ENCODE data around the gene RGS17.
"Not testable (repeated sequence)": the region's sequence is repeated elsewhere in the genome, so short reads cannot be mapped to it uniquely, and the experiment has no call there.

The RGS17 gene

GRCh38 chr6:153123801-153124200, 7.3 kb downstream of the RGS17 start:
- DNase-seq (ENCODE audit: low read depth), result no peak

- DNase-seq (ENCODE audit: low read depth), result no peak
Observed at GRCh38 chr6:153121311-153121710, 9.8 kb downstream of the RGS17 start.

- DNase-seq (ENCODE audit: low read depth), result no peak
Observed at GRCh38 chr6:153117986-153118879, 12.8 kb downstream of the RGS17 start.

GRCh38 chr6:153111082-153111481, 20.0 kb downstream of the RGS17 start:
- DNase-seq (ENCODE audit: low read depth), result not testable (repeated sequence)

- not testable (repeated sequence) for DNase-seq (ENCODE audit: low read depth)
Observed at GRCh38 chr6:153110612-153111011, 20.5 kb downstream of the RGS17 start.

- DNase-seq (ENCODE audit: low read depth), result no peak
Observed at GRCh38 chr6:153108315-153108714, 22.8 kb downstream of the RGS17 start.

- no peak for DNase-seq (ENCODE audit: low read depth)
Observed at GRCh38 chr6:153106021-153106420, 25.1 kb downstream of the RGS17 start.

- DNase-seq (ENCODE audit: low read depth), result no peak
Observed at GRCh38 chr6:153104220-153104619, 26.9 kb downstream of the RGS17 start.

- no peak for DNase-seq (ENCODE audit: low read depth)
Observed at GRCh38 chr6:153103319-153103655, 27.8 kb downstream of the RGS17 start.

GRCh38 chr6:153102605-153103318, 28.3 kb downstream of the RGS17 start:
- no peak for DNase-seq (ENCODE audit: low read depth)

GRCh38 chr6:153101461-153101860, 29.6 kb downstream of the RGS17 start:
- no peak for DNase-seq (ENCODE audit: low read depth)

GRCh38 chr6:153099636-153100035, 31.4 kb downstream of the RGS17 start:
- DNase-seq (ENCODE audit: low read depth), result no peak

- no peak for DNase-seq (ENCODE audit: low read depth)
Observed at GRCh38 chr6:153096792-153097191, 34.3 kb downstream of the RGS17 start.

- no peak for DNase-seq (ENCODE audit: low read depth)
Observed at GRCh38 chr6:153096031-153096430, 35.1 kb downstream of the RGS17 start.

GRCh38 chr6:153092082-153093013, 38.7 kb downstream of the RGS17 start:
- no peak for DNase-seq (ENCODE audit: low read depth)

- DNase-seq (ENCODE audit: low read depth), result no peak
Observed at GRCh38 chr6:153090241-153090930, 40.7 kb downstream of the RGS17 start.

GRCh38 chr6:153088796-153089195, 42.3 kb downstream of the RGS17 start:
- DNase-seq (ENCODE audit: low read depth), result no peak

GRCh38 chr6:153087436-153087835, 43.6 kb downstream of the RGS17 start:
- DNase-seq (ENCODE audit: low read depth), result no peak

GRCh38 chr6:153086225-153086990, 44.7 kb downstream of the RGS17 start:
- no peak for DNase-seq (ENCODE audit: low read depth)

GRCh38 chr6:153085239-153085638, 45.8 kb downstream of the RGS17 start:
- DNase-seq (ENCODE audit: low read depth), result no peak

GRCh38 chr6:153084393-153084792, 46.7 kb downstream of the RGS17 start:
- no peak for DNase-seq (ENCODE audit: low read depth)

Measured in activated T-helper 9 cell treated with anti-CD3 and anti-CD28 coated beads, Interleukin-2, amount 50 U/mL, for 16 hours (primary cell).